GM23338 (cell line): ENCODE results near the gene COL1A2.

Experiments
- EZH2 ChIP-seq: fragments of 200-600 bp; sonication (generic); IDR thresholded peaks from one replicate; pipeline ENCODE4 v1.8.0; 2017; ENCODE audit warnings: antibody characterized with exemption, mild to moderate bottlenecking, low read depth; ENCODE audit not compliant: unreplicated experiment
- POLR2AphosphoS5 ChIP-seq: IDR thresholded peaks from 2 replicates; pipeline ENCODE4 v1.6.1; 2016; ENCODE audit warnings: antibody characterized with exemption, low read depth
- TF ChIP-seq, protein P1 (sequence below), 2 experiments: fragments of 200-600 bp in 1 of 2; sonication (generic) in 1 of 2; conservative IDR thresholded peaks; 2 replicates each; pipeline versions ENCODE4 v1.5.1 to v1.6.1; 2016 to 2017; ENCODE audit warnings: antibody characterized with exemption in 2 of 2, low read depth in 2 of 2, mild to moderate bottlenecking in 2 of 2, moderate library complexity in 1 of 2

DNA sequence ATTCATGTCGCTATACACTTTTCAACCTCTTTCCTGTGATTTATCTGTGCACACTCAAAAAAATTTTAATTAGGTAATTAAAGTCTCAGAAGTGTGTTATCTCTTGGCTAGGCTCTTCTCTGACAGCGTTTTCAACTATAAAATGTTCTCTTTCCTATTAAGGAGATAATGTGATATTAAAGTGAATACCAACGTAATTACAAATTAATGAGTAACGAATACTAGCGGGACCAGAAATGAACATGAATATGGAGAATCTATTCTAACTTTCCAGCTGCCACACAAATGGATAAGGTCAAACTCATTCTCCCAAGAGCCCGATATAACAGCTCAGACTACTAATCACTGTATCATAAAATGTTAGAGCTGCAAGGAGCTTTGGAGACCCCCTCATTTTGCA, 12.0 kb downstream of the COL1A2 start:
- TF ChIP-seq, protein P1, sequence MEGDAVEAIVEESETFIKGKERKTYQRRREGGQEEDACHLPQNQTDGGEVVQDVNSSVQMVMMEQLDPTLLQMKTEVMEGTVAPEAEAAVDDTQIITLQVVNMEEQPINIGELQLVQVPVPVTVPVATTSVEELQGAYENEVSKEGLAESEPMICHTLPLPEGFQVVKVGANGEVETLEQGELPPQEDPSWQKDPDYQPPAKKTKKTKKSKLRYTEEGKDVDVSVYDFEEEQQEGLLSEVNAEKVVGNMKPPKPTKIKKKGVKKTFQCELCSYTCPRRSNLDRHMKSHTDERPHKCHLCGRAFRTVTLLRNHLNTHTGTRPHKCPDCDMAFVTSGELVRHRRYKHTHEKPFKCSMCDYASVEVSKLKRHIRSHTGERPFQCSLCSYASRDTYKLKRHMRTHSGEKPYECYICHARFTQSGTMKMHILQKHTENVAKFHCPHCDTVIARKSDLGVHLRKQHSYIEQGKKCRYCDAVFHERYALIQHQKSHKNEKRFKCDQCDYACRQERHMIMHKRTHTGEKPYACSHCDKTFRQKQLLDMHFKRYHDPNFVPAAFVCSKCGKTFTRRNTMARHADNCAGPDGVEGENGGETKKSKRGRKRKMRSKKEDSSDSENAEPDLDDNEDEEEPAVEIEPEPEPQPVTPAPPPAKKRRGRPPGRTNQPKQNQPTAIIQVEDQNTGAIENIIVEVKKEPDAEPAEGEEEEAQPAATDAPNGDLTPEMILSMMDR (conservative IDR thresholded peaks at IDR 0.05; ENCODE audit: low read depth in 2 of 2), result no peak
- TF ChIP-seq POLR2AphosphoS5, result no peak
- TF ChIP-seq EZH2, result no peak
